ENCODE data around the gene CRYBG3.
"Not testable (repeated sequence)": the region's sequence is repeated elsewhere in the genome, so short reads cannot be mapped to it uniquely, and the experiment has no call there.

The CRYBG3 gene

GRCh38 chr3:97901313-97902248 is 79.8 kb downstream of the CRYBG3 start:
- no peak for DNase-seq

GRCh38 chr3:97909830-97910229 is 88.0 kb downstream of the CRYBG3 start:
- not testable (repeated sequence) for DNase-seq

GRCh38 chr3:97910236-97910831 is 88.5 kb downstream of the CRYBG3 start:
- DNase-seq: not testable (repeated sequence)

- DNase-seq: no peak
Measured at GRCh38 chr3:97910931-97911351, 89.1 kb downstream of the CRYBG3 start.

GRCh38 chr3:97911459-97911858 is 89.6 kb downstream of the CRYBG3 start:
- no peak for DNase-seq

- no peak for DNase-seq
Measured at GRCh38 chr3:97914388-97914787, 92.6 kb downstream of the CRYBG3 start.

- DNase-seq: no peak
Measured at GRCh38 chr3:97916576-97916975, 94.8 kb downstream of the CRYBG3 start.

- DNase-seq: no peak
Measured at GRCh38 chr3:97917813-97918536, 96.2 kb downstream of the CRYBG3 start.

- no peak for DNase-seq
Measured at GRCh38 chr3:97927704-97928103, 105.9 kb downstream of the CRYBG3 start.

GRCh38 chr3:97928986-97929385 is 107.2 kb downstream of the CRYBG3 start:
- DNase-seq: no peak

- DNase-seq: no peak
Measured at GRCh38 chr3:97930018-97930417, 108.2 kb downstream of the CRYBG3 start.

GRCh38 chr3:97931218-97931617 is 109.4 kb downstream of the CRYBG3 start:
- DNase-seq: no peak

GRCh38 chr3:97932387-97932801 is 110.6 kb downstream of the CRYBG3 start:
- no peak for DNase-seq

- DNase-seq: no peak
Measured at GRCh38 chr3:97934980-97935695, 113.3 kb downstream of the CRYBG3 start.

GRCh38 chr3:97935842-97936241 is 114.0 kb downstream of the CRYBG3 start:
- DNase-seq: no peak

GRCh38 chr3:97937205-97937604 is 115.4 kb downstream of the CRYBG3 start:
- DNase-seq: no peak

- no peak for DNase-seq
Measured at GRCh38 chr3:97938444-97938843, 116.6 kb downstream of the CRYBG3 start.

GRCh38 chr3:97939401-97939800 is 117.6 kb downstream of the CRYBG3 start:
- no peak for DNase-seq

- no peak for DNase-seq
Measured at GRCh38 chr3:97940034-97940433, 118.2 kb downstream of the CRYBG3 start.

GRCh38 chr3:97942801-97943546 is 121.2 kb downstream of the CRYBG3 start:
- no peak for DNase-seq

GRCh38 chr3:97948351-97949109 is 126.7 kb downstream of the CRYBG3 start:
- no peak for DNase-seq

Measured in effector CD8-positive, alpha-beta T cell (primary cell).